Neural progenitor cell (in vitro differentiated cells): ENCODE data around the gene PLEKHF1. TPM values are rescaled to one million over a fixed set of nuclear protein-coding genes. Genes with fewer than 3 reads are reported as not detected.
A peak's percentile ranks its signal among the peaks of the same experiment; 100 is the strongest.

ENCODE experiments used
- DNase-seq: peaks from one replicate; pipeline ENCODE4 v3.0.0-alpha.2; 2016; ENCODE audit warnings: low spot score
- H2AFZ ChIP-seq: fragments of 200-600 bp; sonication (generic); replicated peaks from 2 replicates; pipeline ENCODE4 v1.6.1; 2016; ENCODE audit warnings: antibody characterized with exemption
- H3F3A ChIP-seq: fragments of 200-600 bp; sonication (generic); 2 replicates; pipeline ENCODE4 v1.6.1; 2016; ENCODE audit warnings: antibody characterized with exemption, low read depth
- H3K27ac ChIP-seq: fragments of 200-600 bp; sonication (generic); 2 replicates; pipeline ENCODE4 v1.5.1; 2016; ENCODE audit warnings: mild to moderate bottlenecking
- H3K27me3 ChIP-seq: fragments of 200-600 bp; sonication (generic); 2 replicates; pipeline ENCODE4 v1.6.1; 2016; ENCODE audit warnings: mild to moderate bottlenecking, moderate library complexity
- H3K36me3 ChIP-seq: fragments of 200-600 bp; sonication (generic); 2 replicates; pipeline ENCODE4 v1.5.1; 2016
- H3K4me1 ChIP-seq: fragments of 200-600 bp; sonication (generic); 2 replicates; pipeline ENCODE4 v1.6.1; 2016; ENCODE audit warnings: mixed run types
- H3K4me2 ChIP-seq: fragments of 200-600 bp; sonication (generic); 2 replicates; pipeline ENCODE4 v1.6.1; 2016
- H3K4me3 ChIP-seq: fragments of 200-600 bp; sonication (generic); 2 replicates; pipeline ENCODE4 v1.5.1; 2016
- H3K79me2 ChIP-seq: fragments of 200-600 bp; sonication (generic); 2 replicates; pipeline ENCODE4 v1.6.1; 2016; ENCODE audit warnings: low read depth
- H3K9ac ChIP-seq: fragments of 200-600 bp; sonication (generic); 2 replicates; pipeline ENCODE4 v1.6.1; 2016
- H3K9me3 ChIP-seq: fragments of 200-600 bp; sonication (generic); 2 replicates; pipeline ENCODE4 v1.5.1; 2016; ENCODE audit warnings: low read depth
- H4K20me1 ChIP-seq: fragments of 200-600 bp; sonication (generic); 2 replicates; pipeline ENCODE4 v1.6.1; 2016; ENCODE audit warnings: low read depth
- H3K27ac Mint-ChIP-seq: 3 replicates; pipeline ENCODE4 v1.8.0; 2021; ENCODE audit warnings: mixed read lengths
- H3K27me3 Mint-ChIP-seq: 2 replicates; pipeline ENCODE4 v1.8.0; 2022; ENCODE audit warnings: low read depth, mild to moderate bottlenecking, inconsistent platforms, moderate library complexity, mixed read lengths; ENCODE audit not compliant: insufficient read depth
- H3K36me3 Mint-ChIP-seq: 3 replicates; pipeline ENCODE4 v1.8.0; 2021; ENCODE audit warnings: mixed read lengths
- H3K4me1 Mint-ChIP-seq: 3 replicates; pipeline ENCODE4 v1.8.0; 2021; ENCODE audit warnings: mixed read lengths
- H3K4me3 Mint-ChIP-seq: 3 replicates; pipeline ENCODE4 v1.8.0; 2021; ENCODE audit warnings: mild to moderate bottlenecking, moderate library complexity, mixed read lengths
- H3K9me3 Mint-ChIP-seq: 3 replicates; pipeline ENCODE4 v1.8.0; 2020; ENCODE audit warnings: mixed read lengths
- CTCF ChIP-seq: fragments of 200-600 bp; sonication (generic); IDR thresholded peaks from 2 replicates; pipeline ENCODE4 v1.5.1; 2017; ENCODE audit warnings: antibody characterized with exemption, mild to moderate bottlenecking
- EZH2 ChIP-seq: fragments of 200-600 bp; sonication (generic); IDR thresholded peaks from 2 replicates; pipeline ENCODE4 v1.6.1; 2017; ENCODE audit warnings: antibody characterized with exemption, mild to moderate bottlenecking, moderate library complexity
- EZH2phosphoT487 ChIP-seq: fragments of 200-600 bp; sonication (generic); IDR thresholded peaks from 2 replicates; pipeline ENCODE4 v1.6.1; 2017; ENCODE audit warnings: antibody characterized with exemption
- total RNA-seq: library from RNA; depleted of rRNA; stranded (reverse); fragments of >200 nt; gene quantifications from 2 replicates; pipeline ENCODE4 v1.2.3, GENCODE V29; 2015; ENCODE audit warnings: low replicate concordance

The PLEKHF1 gene
- total RNA-seq, 1 donor from 2014 or later, result 1.2 TPM

GRCh38 chr19:29628661-29629385 lies 36.4 kb upstream of the PLEKHF1 start:
- Histone ChIP-seq H3K4me1 (peaks cover 7% of the 10 kb centered on the region), H3K27ac (no peak overlapping the region), H3K27me3 (no peaks in the 10 kb centered on the region), H3K4me3 (no peak overlapping the region), H3K79me2 (no peaks in the 10 kb centered on the region), H2AFZ (no peak overlapping the region), H3K9me3 (no peaks in the 10 kb centered on the region), H3K9ac (no peak overlapping the region), H3K36me3 (no peaks in the 10 kb centered on the region), H4K20me1 (no peaks in the 10 kb centered on the region), H3F3A (peaks cover 21% of the 10 kb centered on the region), H3K4me2 (no peak overlapping the region)
- no peaks in the 10 kb centered on the region for H3K9me3 Mint-ChIP-seq
- peaks cover 21% of the 10 kb centered on the region for H3K4me1 Mint-ChIP-seq
- no peak for DNase-seq
- peaks cover 10% of the 10 kb centered on the region for H3K27me3 Mint-ChIP-seq
- no peaks in the 10 kb centered on the region for H3K36me3 Mint-ChIP-seq
- no peak for TF ChIP-seq EZH2phosphoT487
- no peak for TF ChIP-seq EZH2
- TF ChIP-seq CTCF, result no peak
- H3K4me3 Mint-ChIP-seq, result no peak overlapping the region
- no peak overlapping the region for H3K27ac Mint-ChIP-seq

DNA sequence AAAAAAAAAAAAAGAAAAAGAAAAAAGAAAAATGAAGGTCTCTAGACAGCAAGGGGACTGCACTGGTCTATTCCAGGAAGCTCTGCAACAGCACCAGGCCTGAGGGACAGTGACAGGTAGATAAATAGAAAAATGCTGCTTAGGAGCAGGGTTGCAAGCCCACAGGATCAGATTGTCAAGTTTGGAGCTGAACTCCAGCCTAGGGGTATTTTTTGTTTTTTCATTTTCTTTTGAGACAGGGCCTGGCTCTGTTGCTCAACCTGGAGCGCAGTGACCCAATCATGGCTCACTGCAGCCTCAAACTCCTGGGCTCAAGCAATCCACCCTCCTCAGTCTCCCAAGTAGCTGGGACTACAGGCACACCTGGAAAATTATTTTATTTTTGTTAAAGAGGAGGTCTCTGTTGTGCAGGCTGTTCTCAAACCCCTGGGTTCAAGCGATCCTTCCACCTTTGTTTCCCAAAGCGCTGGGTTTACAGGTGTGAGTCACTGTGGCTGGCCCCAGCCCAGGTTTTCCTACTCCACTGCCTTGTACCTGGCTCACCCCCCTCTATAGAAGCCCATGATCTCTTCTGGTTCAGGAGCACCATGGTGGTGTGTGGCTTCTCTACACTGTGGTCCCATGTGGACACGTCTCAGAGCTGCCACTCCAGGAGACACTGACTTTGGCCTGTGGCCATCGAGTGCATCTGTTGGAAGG lies 35.3 kb upstream of the PLEKHF1 start:
- no peak overlapping the region for H3K27ac Mint-ChIP-seq

DNA sequence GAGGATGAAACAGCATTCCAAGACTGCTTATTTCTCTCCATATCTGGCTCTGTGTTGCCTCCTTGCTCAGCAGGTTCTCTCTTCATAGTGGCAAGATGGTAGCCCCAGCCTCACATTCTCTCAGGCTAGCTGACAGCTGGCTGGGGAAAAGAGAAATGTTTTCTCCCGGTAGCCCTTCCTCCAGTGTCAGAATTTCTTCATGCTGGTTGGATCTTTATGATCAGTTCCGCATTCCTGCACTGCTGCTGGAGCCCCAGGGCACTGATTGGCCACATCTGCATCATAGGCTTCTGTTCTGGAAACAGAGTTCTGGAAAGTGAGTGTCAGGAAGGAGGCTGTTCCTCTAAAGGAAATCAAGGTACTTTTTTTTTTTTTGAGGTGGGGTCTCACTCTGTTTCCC lies 34.6 kb upstream of the PLEKHF1 start:
- Histone ChIP-seq H3K79me2 (no peaks in the 10 kb centered on the region), H3K4me1 (no peaks in the 10 kb centered on the region), H3K36me3 (no peaks in the 10 kb centered on the region), H4K20me1 (no peaks in the 10 kb centered on the region), H3K9ac (no peak overlapping the region), H3F3A (peaks cover 11% of the 10 kb centered on the region), H3K4me3 (no peak overlapping the region), H3K27me3 (no peaks in the 10 kb centered on the region), H3K9me3 (no peaks in the 10 kb centered on the region), H3K27ac (no peak overlapping the region), H3K4me2 (no peak overlapping the region), H2AFZ (no peak overlapping the region)
- TF ChIP-seq EZH2phosphoT487, result no peak
- TF ChIP-seq EZH2, result no peak
- no peak for TF ChIP-seq CTCF
- Mint-ChIP-seq H3K4me3 (no peak overlapping the region), H3K4me1 (peaks cover 11% of the 10 kb centered on the region), H3K36me3 (no peaks in the 10 kb centered on the region), H3K27me3 (peaks cover 10% of the 10 kb centered on the region), H3K9me3 (no peaks in the 10 kb centered on the region), H3K27ac (peak overlapping the region; percentile 53)
- no peak for DNase-seq

More for the DNA sequence above, 35.3 kb upstream of the PLEKHF1 start:
- Histone ChIP-seq H4K20me1 (no peaks in the 10 kb centered on the region), H3K36me3 (no peaks in the 10 kb centered on the region), H3K4me3 (no peak overlapping the region), H3F3A (peaks cover 18% of the 10 kb centered on the region), H3K4me1 (peaks cover 4% of the 10 kb centered on the region), H3K27me3 (no peaks in the 10 kb centered on the region), H3K79me2 (no peaks in the 10 kb centered on the region), H3K9me3 (no peaks in the 10 kb centered on the region), H2AFZ (no peak overlapping the region), H3K4me2 (no peak overlapping the region), H3K9ac (no peak overlapping the region), H3K27ac (no peak overlapping the region)
- peaks cover 18% of the 10 kb centered on the region for H3K4me1 Mint-ChIP-seq
- no peak for DNase-seq
- no peaks in the 10 kb centered on the region for H3K36me3 Mint-ChIP-seq
- no peak for TF ChIP-seq EZH2
- TF ChIP-seq EZH2phosphoT487, result no peak
- no peak for TF ChIP-seq CTCF
- no peak overlapping the region for H3K4me3 Mint-ChIP-seq
- no peaks in the 10 kb centered on the region for H3K9me3 Mint-ChIP-seq
- peaks cover 9% of the 10 kb centered on the region for H3K27me3 Mint-ChIP-seq
